GM21619 (cell line): ENCODE data around the gene ASMTL.
"Not testable (repeated sequence)": the region's sequence is repeated elsewhere in the genome, so short reads cannot be mapped to it uniquely, and the experiment has no call there.

Experiments used
- ATAC-seq: cut with Tn5 transposase; IDR thresholded peaks from one replicate; pipeline ENCODE4 v1.9.1; 2021; ENCODE audit not compliant: unreplicated experiment

The ASMTL gene

GRCh38 chrX:1455948-1456280 lies 3.2 kb upstream of the ASMTL start:
- no peak for ATAC-seq

DNA sequence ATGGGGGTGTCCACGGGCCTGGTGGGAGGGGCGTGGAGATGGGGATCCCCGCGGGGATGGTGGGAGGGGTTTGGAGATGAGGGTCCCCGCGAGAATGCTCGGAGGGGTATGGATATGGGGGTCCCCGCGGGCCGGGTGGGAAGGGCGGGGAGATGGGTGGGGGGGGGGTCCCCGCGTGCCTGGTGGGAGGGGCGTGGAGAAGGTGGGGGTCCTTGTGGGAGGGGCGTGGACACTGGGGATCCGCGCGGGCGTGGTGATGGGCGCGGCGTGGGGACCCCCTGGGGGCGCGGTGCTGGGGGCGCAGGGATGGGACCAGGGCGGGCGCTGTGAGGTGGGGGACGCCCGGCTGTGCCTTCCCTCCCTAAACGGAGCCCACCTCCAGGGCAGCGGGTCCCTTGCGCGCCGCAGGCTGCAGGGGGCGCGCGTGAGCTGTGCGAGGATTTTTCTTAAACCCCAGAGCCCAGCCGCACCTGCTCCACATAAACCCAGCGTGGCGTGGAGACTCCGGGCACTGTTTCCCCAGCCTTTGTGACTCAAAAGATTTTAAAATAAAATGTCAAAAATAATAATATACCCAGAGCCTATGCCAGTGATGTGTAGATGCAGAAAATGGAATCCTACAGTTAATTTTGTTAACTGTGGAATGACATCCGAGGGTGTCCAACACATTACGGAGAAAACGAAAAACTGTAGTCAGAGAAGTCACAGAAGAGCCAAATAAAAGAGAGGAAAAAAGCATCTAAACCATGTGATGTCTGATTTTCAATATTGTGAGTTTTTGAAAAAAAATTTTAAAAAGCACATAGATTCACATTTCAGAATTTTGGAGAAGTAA lies 1.5 kb upstream of the ASMTL start:
- ATAC-seq: peak; percentile 29

DNA sequence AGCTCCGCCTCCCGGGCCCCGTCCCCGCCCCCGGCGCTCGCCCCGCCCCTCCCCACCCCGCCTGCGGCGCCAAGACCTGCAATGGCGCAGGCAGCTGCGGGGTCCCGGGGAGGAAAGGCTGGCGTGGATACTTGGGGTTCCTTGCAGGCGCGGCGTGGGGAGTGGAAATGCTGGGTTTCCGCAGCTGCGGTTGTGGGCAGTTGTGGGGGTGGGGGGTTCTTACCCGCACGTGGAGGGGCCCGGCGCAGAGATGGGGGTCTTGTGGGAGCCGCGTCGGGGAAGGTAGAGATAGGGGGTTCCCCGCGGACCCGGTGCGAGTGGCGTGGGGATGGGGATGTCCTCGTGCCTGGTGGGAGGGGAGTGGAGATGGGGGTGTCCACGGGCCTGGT lies 680 bp upstream of the ASMTL start:
- ATAC-seq: peak; percentile 31

DNA sequence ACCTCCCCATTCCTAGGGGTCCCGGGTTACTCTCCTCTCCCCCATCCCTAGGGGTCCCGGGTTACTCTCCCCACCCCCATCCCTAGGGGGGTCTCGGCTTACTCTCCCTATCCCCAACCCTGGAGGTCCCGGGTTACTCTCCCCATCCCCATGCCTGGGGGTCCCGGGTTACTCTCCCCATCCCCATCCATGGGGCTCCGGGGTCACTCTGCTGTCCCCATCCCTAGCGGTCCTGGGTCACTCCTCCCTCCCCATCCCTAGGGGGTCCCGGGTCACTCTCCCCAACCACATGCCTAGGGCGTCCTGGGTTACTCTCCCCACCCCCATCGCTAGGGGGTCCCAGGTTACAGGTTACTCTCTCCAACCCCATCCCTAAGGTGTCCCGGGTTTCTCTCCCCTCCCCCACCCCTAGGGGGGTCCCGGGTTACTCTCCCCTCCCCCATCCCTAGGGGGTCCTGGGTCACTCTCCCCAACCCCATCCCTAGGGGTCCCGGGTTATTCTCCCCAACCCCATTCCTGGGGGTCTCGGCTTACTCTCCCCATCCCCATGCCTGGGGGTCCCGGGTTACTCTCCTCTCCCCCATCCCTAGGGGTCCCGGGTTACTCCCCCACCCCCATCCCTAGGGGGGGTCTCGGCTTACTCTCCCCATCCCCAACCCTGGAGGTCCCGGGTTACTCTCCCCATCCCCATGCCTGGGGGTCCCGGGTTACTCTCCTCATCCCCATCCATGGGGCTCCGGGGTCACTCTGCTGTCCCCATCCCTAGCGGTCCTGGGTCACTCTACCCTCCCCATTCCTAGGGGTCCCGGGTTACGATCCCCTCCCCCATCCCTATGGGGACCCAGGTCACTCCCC lies 821 bp downstream of the ASMTL start:
- no peak for ATAC-seq

DNA sequence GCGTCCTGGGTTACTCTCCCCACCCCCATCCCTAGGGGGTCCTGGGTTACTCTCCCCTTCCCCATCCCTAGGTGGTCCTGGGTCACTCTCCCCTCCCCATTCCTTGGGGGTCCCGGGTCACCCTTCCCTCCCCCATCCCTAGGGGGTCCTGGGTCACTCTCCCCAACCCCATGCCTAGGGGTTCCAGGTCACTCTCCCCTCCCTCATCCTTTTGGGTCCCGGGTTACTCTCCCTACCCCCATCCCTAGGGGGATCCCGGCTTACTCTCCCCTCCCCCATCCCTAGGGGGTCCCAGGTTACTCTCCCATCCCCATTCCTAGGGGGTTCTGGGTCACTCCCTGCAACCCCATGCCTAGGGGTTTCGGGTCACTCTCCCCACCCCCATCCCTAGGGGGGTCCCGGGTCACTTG lies 1.5 kb downstream of the ASMTL start:
- no peak for ATAC-seq

- no peak for ATAC-seq
Measured at GRCh38 chrX:1450361-1451161, 2.1 kb downstream of the ASMTL start.

GRCh38 chrX:1449823-1450149 lies 2.9 kb downstream of the ASMTL start:
- no peak for ATAC-seq

- no peak for ATAC-seq
Measured at GRCh38 chrX:1449036-1449822, 3.5 kb downstream of the ASMTL start.

DNA sequence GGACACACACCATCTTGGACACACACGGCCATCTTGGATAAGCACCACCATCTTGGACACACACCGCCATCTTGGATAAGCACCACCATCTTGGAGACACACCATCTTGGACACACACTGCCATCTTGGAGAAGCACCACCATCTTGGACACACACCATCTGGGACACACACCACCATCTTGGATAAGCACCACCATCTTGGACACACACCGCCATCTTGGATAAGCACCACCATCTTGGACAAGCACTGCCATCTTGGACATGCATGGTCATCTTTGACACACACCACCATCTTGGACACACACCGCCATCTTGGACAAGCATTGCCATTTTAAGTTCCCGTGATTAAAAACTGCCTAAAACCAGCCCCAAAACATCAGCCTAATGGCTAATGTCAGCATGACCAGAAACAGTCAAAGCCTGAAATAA lies 4.1 kb downstream of the ASMTL start:
- ATAC-seq: not testable (repeated sequence)

DNA sequence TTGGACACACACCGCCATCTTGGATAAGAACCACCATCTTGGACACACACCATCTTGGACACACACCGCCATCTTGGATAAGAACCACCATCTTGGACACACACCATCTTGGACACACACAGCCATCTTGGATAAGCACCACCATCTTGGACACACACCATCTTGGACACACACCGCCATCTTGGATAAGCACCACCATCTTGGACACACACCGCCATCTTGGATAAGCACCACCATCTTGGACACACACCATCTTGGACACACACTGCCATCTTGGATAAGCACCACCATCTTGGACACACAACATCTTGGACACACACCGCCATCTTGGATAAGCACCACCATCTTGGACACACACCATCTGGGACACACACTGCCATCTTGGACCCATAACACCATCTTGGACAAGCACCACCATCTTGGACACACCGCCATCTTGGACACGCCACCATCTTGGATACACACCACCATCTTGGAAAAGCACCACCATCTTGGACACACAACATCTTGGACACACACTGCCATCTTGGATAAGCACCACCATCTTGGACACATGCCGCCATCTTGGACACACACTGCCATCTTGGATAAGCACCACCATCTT lies 4.6 kb downstream of the ASMTL start:
- not testable (repeated sequence) for ATAC-seq

GRCh38 chrX:1446984-1447968 lies 5.4 kb downstream of the ASMTL start:
- ATAC-seq: not testable (repeated sequence)

GRCh38 chrX:1444561-1445500 lies 7.9 kb downstream of the ASMTL start:
- no peak for ATAC-seq

- ATAC-seq: no peak
Measured at GRCh38 chrX:1443496-1444075, 9.1 kb downstream of the ASMTL start.

DNA sequence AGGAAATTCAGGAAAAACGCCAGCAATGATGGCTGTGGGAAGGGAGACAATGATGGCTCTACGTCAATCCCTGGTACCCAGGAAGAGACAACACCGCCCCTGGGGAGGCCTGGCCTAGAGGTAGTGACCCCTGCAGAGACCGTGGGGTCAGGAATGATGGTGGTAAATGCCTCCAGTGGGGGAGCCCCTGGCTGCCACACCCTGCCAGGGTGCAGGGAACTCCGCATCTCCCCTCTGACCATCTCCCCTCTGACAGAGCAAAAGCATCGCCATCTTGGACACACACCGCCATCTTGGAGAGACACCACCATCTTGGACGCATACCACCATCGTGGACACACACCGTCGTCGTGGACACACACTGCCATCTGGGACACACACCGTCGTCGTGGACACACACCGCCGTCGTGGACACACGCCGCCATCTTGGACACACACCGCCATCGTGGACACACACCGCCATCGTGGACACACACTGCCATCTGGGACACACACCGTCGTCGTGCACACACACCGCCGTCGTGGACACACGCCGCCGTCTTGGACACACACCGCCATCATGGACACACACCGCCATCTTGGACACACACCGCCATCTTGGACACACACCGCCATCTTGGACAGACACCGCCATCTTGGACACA lies 9.9 kb downstream of the ASMTL start:
- ATAC-seq: no peak

DNA sequence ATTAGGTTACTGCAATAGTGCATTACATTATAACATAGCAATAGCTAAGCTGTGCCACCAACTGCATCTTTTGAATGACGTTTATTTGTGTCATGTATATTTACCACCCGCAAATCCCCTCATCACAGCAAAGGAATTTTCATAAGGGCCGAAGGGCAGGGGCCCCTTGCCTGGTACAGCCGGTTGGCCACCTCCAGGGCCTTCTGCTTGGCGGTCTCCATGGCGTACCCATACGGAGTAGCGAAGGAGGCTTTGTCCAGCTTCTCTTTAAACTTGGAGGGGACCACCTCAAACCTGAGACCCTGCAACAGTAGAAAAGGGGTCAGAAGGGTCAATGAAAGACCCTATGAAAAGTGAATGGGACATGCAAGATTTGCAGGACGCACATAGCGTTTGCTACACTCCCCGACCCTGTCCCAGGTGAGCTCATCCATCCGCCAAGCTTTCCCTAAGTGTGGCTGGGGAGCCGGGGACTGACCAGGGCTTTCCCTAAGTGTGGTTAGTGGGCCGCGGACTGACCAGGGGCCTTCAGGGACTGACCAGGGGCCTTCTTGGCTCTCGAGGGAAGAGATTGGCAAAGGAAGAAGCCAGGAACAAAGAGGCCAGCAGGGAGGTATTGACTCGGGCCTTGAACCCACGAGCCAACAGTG lies 10.6 kb downstream of the ASMTL start:
- ATAC-seq: no peak

DNA sequence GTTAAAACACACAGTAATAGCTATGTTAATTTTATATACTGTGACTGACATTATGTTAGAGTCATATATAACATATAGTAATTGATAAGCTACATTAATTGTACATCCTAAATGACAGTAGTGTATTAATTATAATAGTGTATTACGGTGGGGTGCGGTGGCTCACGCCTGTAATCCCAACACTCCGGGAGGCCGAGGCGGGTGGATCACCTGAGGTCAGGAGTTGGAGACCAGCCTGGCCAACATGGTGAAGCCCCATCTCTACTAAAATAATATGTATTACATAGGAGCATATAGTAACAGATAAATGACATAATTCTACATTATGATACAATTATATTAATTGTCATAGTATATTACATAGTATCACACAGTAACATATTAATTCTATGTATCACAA lies 12.2 kb downstream of the ASMTL start:
- ATAC-seq: no peak
